Gastroesophageal sphincter (tissue), 3 donors: Measurements from ENCODE around the gene SDHC.

Experiments
- EP300 ChIP-seq: sonication (generic); formaldehyde crosslinking; IDR thresholded peaks from one replicate; pipeline ENCODE4 v1.6.1; 2017; ENCODE audit warnings: antibody characterized with exemption, mild to moderate bottlenecking
- POLR2A ChIP-seq, 2 donors: fragments of 450-650 bp; IDR thresholded peaks; one replicate each; pipeline ENCODE4 v1.6.1; 2017; ENCODE audit warnings: antibody characterized with exemption in 2 of 2, mild to moderate bottlenecking in 2 of 2, moderate library complexity in 1 of 2
- POLR2AphosphoS5 ChIP-seq: sonication (generic); formaldehyde crosslinking; IDR thresholded peaks from one replicate; pipeline ENCODE4 v1.6.1; 2017; ENCODE audit warnings: antibody characterized with exemption
- TF ChIP-seq, protein P1 (sequence below), 4 experiments: fragments of 200-600 bp in 2 of 4; fragments of 450-650 bp in 2 of 4; sonication (generic) in 1 of 4; IDR thresholded peaks; one replicate each; pipeline ENCODE4 v1.5.1; 2017 to 2019; ENCODE audit warnings: antibody characterized with exemption in 4 of 4, mild to moderate bottlenecking in 2 of 4, moderate library complexity in 2 of 4

DNA sequence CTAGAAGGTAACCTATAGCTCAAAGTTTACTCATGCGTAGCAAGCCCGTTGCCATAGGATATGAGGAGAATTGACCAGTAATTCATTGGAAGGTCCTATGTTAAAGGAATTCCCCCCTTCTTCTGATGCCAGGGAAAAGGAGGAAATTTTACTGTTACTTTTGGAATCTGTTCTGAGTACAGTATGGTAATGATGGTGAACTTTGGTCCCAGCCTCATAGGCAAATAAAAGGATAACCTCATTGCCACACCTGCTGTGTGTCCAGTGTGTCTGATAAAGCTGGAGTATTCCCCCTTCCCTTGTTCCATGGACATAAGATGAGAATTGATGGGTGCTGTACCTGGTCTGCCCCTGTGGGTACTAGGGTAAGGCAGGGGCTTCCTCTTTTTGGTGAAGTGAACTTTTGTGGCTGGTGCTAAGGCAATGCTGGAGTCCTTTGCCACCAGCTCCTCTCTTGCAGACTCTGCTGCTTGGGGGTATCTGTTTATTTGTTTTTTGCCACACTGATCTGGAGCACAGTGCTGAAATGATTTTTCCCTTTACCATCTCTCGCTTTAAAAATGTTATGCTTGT, 26.6 kb upstream of the SDHC start:
- TF ChIP-seq POLR2A (IDR thresholded peaks at IDR 0.05) (no peak), POLR2AphosphoS5 (no peak), EP300 (no peak)
- TF ChIP-seq, protein P1, sequence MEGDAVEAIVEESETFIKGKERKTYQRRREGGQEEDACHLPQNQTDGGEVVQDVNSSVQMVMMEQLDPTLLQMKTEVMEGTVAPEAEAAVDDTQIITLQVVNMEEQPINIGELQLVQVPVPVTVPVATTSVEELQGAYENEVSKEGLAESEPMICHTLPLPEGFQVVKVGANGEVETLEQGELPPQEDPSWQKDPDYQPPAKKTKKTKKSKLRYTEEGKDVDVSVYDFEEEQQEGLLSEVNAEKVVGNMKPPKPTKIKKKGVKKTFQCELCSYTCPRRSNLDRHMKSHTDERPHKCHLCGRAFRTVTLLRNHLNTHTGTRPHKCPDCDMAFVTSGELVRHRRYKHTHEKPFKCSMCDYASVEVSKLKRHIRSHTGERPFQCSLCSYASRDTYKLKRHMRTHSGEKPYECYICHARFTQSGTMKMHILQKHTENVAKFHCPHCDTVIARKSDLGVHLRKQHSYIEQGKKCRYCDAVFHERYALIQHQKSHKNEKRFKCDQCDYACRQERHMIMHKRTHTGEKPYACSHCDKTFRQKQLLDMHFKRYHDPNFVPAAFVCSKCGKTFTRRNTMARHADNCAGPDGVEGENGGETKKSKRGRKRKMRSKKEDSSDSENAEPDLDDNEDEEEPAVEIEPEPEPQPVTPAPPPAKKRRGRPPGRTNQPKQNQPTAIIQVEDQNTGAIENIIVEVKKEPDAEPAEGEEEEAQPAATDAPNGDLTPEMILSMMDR (IDR thresholded peaks at IDR 0.05) = no peak
